Lower leg skin (tissue), 4 donors: ENCODE results near the gene HTR1D. TPM values are rescaled to one million over a fixed set of nuclear protein-coding genes. Genes with fewer than 3 reads are reported as not detected.

Experiments
- DNase-seq, 2 donors: peaks; one replicate each; pipeline ENCODE4 v3.0.0-alpha.2; 2019; ENCODE audit warnings: low spot score in 2 of 2
- H3K4me3 ChIP-seq: fragments of 200-600 bp; sonication (generic); 2 replicates; pipeline ENCODE4 v1.5.1; 2017; ENCODE audit warnings: mild to moderate bottlenecking, low read depth; ENCODE audit not compliant: poor library complexity, severe bottlenecking
- POLR2A ChIP-seq, 2 donors: fragments of 450-650 bp; IDR thresholded peaks; one replicate each; pipeline ENCODE4 v1.6.1; 2016 to 2017; ENCODE audit warnings: antibody characterized with exemption in 2 of 2, mild to moderate bottlenecking in 1 of 2, moderate library complexity in 1 of 2
- WGBS, 2 donors: methylation state at CpG; one replicate each; pipeline ENCODE4 v1.1.5; 2018; 5-methylcytosine and 5-hydroxymethylcytosine counted together
- intact Hi-C: fragments of 100-400 bp; cut with DNase I; formaldehyde crosslinking; loops from one replicate; pipeline ENCODE4 v1.15.0; 2023; ENCODE audit warnings: low total_unique reads
- total RNA-seq, 4 donors: library from RNA; depleted of rRNA; stranded (reverse); fragments of >200 nt; gene quantifications; one replicate each; pipeline ENCODE4 v1.1.0, GENCODE V29; 2016
- TF ChIP-seq, protein P1 (sequence below), 3 donors: fragments of 450-650 bp; IDR thresholded peaks; one replicate each; pipeline ENCODE4 v1.5.1; 2016; ENCODE audit warnings: antibody characterized with exemption in 3 of 3, mild to moderate bottlenecking in 3 of 3, moderate library complexity in 2 of 3

The HTR1D gene
- total RNA-seq, 4 donors from 2014 or later, result not detected

DNA sequence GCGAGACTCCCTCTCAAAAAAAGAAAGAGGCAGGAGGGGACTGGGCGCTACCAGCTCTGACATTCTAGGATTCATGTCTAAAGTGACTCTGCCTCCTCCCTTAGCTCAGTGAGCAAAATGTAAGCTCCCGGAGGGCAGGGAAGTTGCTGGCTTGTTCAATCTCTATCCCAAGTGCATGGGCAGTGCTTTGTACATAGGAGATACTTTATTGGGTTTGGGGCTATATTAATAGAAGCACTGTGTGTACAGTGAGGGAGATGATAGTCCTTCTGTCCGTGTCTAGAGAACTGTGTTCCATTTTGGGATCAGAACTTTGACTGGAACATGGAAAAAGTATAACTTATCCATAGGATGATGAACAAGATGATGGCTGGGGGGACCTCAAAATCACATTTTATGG lies 31.9 kb downstream of the HTR1D start:
- DNase-seq, result no peak
- 73 to 74% methylated on average over 4 of the region's 4 CpGs for WGBS, 2 donors
- TF ChIP-seq POLR2A (IDR thresholded peaks at IDR 0.05), result no peak
- TF ChIP-seq, protein P1, sequence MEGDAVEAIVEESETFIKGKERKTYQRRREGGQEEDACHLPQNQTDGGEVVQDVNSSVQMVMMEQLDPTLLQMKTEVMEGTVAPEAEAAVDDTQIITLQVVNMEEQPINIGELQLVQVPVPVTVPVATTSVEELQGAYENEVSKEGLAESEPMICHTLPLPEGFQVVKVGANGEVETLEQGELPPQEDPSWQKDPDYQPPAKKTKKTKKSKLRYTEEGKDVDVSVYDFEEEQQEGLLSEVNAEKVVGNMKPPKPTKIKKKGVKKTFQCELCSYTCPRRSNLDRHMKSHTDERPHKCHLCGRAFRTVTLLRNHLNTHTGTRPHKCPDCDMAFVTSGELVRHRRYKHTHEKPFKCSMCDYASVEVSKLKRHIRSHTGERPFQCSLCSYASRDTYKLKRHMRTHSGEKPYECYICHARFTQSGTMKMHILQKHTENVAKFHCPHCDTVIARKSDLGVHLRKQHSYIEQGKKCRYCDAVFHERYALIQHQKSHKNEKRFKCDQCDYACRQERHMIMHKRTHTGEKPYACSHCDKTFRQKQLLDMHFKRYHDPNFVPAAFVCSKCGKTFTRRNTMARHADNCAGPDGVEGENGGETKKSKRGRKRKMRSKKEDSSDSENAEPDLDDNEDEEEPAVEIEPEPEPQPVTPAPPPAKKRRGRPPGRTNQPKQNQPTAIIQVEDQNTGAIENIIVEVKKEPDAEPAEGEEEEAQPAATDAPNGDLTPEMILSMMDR (IDR thresholded peaks at IDR 0.05), result no peak
- H3K4me3 ChIP-seq, result no peak overlapping the region
- intact Hi-C loops, result no loop called here

DNA sequence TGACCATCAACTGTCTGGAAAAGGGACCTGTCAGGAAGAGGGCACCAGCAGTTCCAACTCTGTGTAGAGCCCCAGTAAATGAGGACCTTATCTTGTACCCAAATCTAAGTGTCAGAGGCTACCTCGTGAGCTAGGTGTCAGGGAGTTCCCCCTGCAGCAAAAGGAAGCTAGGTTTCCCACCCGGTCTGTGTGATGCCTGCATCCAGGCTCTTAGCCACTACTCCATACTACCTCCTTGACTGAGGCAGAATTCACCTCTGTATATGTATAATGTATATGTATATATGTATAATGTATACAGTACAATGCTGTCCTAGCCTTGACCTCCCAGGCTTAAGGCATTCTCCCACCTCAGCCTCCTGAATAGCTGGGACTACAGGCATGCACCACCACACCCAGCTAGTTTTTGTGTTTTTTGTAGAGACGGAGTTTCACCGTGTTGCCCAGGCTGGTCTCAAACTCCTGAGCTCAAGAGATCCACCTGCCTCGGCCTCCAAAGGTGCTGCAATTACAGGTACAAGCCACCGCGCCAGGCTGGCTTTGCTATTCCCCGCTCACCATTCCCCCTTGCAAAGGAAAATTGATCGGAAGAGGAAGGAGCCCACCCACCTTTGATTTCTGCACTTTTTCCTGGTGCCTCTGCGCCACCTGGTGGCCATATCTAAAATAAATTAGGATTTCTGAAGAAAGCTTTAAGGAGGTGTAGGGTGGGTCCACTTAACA lies 32.9 kb downstream of the HTR1D start:
- TF ChIP-seq POLR2A (IDR thresholded peaks at IDR 0.05), result no peak
- TF ChIP-seq, protein P1 (IDR thresholded peaks at IDR 0.05), result peak in 1 of 3 donors; percentile 78
- WGBS, 2 donors, result 15 to 20% methylated on average over 10 of the region's 10 CpGs
- H3K4me3 ChIP-seq, result no peak overlapping the region
- no peak for DNase-seq
- intact Hi-C loops, result loop anchor here (5.0 kb wide), 1 partner anchor 87 kb away; no protein-coding TSS in a partner anchor

DNA sequence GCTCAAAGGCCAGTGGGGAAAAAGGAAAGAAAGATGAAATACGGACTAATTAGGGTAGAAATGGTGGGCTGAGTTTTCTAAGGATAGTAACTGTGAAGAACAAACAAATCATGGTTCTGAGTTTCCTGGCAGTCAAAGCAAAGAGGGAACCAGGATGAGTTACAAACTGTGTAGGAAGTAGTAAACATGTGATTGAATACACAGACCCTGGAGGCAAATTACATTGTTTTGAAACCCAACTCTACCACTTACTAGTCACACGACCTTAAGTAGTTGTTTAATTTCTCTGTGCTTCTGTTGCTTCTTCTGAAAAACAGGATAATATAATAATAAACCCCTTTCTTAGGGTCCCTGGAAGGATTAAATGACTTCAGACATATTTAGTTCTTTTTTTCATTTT lies 37.4 kb downstream of the HTR1D start:
- 77 to 78% methylated on average over 2 of the region's 2 CpGs for WGBS, 2 donors
- intact Hi-C loops, result loop anchor here (5.0 kb wide), 1 partner anchor 83 kb away; no protein-coding TSS in a partner anchor

DNA sequence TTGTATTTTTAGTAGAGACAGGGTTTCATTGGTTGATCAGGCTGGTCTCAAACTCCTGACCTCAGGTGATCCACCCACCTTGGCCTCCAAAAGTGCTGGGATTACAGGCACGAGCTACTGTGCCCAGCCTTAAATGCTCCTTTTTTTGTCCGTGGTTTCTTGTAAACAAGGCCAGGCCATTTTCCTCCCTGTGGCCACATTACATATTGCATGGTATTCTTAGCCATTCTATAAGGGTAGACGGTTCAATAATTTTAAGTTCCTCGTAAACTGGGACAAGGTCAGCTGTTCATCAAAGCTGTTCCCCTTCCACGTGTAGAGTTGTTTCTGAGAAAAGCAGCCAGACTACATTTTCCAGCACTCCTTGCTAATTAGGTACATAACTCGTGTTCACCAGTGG lies 38.4 kb downstream of the HTR1D start:
- H3K4me3 ChIP-seq, result no peak overlapping the region
- intact Hi-C loops, result no loop called here
- no peak for DNase-seq
- TF ChIP-seq POLR2A (IDR thresholded peaks at IDR 0.05), result no peak
- TF ChIP-seq, protein P1 (IDR thresholded peaks at IDR 0.05), result no peak
- 49 to 58% methylated on average over 6 of the region's 6 CpGs for WGBS, 2 donors

More for the DNA sequence above, 37.4 kb downstream of the HTR1D start:
- DNase-seq, result no peak
- no peak overlapping the region for H3K4me3 ChIP-seq
- TF ChIP-seq POLR2A (IDR thresholded peaks at IDR 0.05), result no peak
- TF ChIP-seq, protein P1 (IDR thresholded peaks at IDR 0.05), result no peak

DNA sequence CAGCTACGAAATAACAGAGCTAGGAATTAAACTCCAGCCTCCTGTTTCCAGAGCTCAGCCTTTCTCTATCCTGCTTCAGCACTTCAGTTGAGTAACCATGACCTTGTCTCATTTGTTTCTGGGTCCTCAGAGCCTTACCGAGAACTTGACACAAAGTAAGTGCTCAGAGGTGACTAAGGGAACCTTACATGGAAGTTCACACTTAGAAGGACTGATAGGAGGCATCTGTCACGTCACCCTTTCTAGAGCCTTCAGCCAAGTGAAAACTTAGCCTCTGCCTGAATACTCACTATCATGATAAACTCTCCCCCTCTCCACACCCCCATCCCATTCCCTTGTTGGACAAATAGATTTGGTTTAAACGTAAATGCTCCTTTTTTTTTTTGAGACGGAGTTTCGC lies 38.9 kb downstream of the HTR1D start:
- intact Hi-C loops, result no loop called here
- no peak for DNase-seq
- H3K4me3 ChIP-seq, result no peak overlapping the region
- TF ChIP-seq, protein P1 (IDR thresholded peaks at IDR 0.05), result no peak
- no peak for TF ChIP-seq POLR2A (IDR thresholded peaks at IDR 0.05)
- WGBS, 2 donors, result 86 to 90% methylated on average over 6 of the region's 6 CpGs
